Omental fat pad (tissue), 4 donors: ENCODE data around the gene RBM44. TPM values are rescaled to one million over a fixed set of nuclear protein-coding genes. Genes with fewer than 3 reads are reported as not detected.

ENCODE experiments used
- ATAC-seq: fragments of 150-250 bp; one replicate; pipeline ENCODE4 v1.9.1; 2016; ENCODE audit warnings: mild to moderate bottlenecking, moderate library complexity; ENCODE audit not compliant: low FRiP score
- DNase-seq: peaks from one replicate; pipeline ENCODE4 v3.0.0-alpha.2; 2019; ENCODE audit warnings: low spot score
- total RNA-seq, 4 donors: library from RNA; depleted of rRNA; stranded (reverse); fragments of >200 nt; gene quantifications; one replicate each; pipeline ENCODE4 v1.1.0, GENCODE V29; 2016
- TF ChIP-seq, protein P1 (sequence below), 3 donors: fragments of 450-650 bp; IDR thresholded peaks; one replicate each; pipeline ENCODE4 v1.5.1; 2016 to 2017; ENCODE audit warnings: antibody characterized with exemption in 3 of 3, mild to moderate bottlenecking in 3 of 3, moderate library complexity in 2 of 3

Gene RBM44
- total RNA-seq, 4 donors from 2014 or later = 1.1 to 2.6 (median 1.5) TPM

DNA sequence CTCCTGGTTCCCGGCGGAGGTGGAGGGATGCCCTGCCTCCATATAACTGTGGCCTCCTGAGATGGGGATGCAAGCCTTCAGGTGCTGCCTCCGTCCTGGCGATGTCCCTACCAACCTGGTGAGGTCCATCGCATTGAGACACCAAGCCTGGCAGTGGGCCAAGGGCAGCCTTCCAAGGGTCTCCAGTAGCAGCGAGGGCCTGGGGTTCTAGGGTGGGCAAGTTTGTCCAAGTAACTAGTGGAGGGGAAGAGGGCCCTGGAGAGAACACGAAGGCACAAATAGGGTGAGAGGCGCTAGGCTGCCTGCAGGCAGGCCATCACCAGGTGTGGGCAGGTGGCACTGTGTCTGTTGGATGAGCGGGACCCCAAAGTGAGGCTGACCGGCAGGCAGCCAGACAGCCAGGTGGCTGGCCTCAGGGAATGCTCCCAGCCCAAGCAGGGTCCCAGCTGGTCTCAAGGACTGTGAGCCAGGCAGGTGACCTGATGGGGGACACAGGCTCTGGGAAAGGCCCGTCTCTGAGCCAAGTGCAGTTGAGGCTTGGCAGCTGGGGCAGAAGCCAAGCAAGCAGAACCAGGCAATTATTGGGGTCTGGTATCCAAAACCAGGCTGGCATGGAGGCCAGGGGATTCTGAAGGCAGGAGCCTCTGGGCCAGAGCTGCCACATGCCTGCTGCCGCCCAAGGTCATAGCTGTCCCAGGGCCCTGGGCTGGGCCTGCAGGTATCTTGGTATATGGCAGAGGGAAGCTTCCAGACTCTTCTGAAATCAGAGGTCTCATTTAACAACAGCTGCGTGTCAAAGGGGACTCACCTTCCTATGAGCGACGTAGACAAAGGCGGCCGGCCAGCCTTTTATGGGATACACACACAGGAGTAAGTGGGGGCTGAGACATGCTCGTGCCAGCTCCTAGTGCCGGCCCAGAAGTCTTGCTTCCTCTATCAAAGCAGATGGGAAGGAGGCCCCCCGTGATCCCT lies 84.2 kb downstream of the RBM44 start:
- TF ChIP-seq, protein P1, sequence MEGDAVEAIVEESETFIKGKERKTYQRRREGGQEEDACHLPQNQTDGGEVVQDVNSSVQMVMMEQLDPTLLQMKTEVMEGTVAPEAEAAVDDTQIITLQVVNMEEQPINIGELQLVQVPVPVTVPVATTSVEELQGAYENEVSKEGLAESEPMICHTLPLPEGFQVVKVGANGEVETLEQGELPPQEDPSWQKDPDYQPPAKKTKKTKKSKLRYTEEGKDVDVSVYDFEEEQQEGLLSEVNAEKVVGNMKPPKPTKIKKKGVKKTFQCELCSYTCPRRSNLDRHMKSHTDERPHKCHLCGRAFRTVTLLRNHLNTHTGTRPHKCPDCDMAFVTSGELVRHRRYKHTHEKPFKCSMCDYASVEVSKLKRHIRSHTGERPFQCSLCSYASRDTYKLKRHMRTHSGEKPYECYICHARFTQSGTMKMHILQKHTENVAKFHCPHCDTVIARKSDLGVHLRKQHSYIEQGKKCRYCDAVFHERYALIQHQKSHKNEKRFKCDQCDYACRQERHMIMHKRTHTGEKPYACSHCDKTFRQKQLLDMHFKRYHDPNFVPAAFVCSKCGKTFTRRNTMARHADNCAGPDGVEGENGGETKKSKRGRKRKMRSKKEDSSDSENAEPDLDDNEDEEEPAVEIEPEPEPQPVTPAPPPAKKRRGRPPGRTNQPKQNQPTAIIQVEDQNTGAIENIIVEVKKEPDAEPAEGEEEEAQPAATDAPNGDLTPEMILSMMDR (IDR thresholded peaks at IDR 0.05) = no peak
- DNase-seq (no peak), ATAC-seq (no peak)

DNA sequence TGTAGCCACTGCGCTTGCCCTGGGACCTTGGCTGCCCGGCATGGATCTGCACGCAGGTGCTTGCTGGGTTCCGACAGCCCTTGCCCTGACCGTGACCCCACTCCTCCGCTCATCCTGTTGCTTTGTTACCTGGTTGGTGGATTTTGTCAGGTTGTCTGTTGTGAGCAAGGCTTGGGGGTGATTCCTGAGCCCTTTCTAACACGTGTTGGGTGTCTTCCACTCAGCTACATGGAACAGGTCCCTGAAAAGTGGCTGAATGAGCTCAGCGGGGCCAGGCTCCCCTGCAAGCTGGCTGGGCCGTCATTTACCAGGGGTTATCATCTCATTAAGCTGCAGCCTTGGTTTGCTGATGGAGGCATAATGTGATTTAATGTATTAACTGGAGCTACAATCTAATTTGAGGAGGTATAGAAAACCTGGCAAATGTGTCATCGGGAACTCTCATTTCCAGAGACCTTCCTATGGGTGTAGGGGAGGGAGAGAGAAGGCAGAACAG lies 85.4 kb downstream of the RBM44 start:
- ATAC-seq (no peak), DNase-seq (no peak)
- TF ChIP-seq, protein P1 (IDR thresholded peaks at IDR 0.05) = no peak

DNA sequence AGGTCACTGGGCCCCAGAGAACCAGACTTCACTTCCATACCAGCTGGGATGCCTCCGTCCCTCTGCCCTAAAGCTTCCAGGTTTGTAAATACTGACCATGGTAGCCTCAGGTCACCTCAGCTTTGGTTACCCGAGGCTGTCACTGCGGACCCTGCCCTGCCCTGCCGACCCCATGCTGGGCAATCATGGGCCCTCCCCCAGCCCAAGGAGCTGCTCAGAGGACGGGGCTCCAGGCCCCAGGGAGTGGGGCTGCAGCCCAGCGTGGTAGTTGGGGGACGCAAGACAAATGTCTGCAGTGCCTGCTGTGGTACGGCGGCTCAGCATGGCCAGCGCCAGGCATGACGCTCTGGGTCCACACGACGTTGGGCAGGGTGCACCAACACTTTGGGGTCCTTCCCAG lies 86.1 kb downstream of the RBM44 start:
- TF ChIP-seq, protein P1 (IDR thresholded peaks at IDR 0.05) = no peak

DNA sequence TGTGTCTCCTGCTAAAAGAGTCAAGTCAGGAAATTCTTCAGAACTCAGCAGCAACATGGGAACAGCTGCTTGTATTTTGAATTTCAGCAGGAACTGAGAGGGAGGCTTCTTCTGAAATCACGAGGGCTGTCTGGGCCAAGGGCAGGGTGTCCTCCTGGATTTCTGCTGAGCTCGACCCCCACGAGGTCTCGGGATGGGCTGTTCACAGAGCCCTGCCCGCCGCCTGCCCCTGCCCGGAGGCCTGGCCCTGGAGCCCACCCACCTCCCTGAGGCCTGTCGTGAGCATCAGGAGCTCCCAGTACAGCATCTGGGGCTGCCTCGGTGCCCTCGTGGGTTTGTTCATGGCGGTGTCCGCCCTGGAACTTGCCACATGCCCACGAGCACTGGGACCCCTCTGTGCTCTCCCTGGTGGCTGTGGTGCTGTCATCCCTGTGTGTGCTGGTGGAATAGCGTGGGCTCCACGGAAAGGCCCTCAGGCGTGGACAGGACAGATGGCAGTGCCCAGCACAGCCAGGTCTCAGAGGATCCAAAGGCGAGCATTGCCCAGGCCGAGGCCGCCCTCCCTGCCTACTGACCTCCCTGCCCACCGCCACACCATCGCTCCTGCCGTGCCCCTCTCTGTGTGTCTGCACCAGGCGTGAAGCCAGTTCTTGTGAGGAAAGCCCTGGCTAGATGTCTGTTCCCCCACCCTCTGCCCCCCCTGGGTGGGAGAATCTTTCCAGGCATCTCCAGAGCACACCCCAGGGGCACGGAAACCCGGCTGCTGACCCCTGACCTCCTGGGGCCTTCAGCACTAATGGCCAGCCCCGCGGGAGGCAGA lies 86.7 kb downstream of the RBM44 start:
- ATAC-seq (peak; percentile 6), DNase-seq (no peak)
- TF ChIP-seq, protein P1 (IDR thresholded peaks at IDR 0.05) = no peak

More for the DNA sequence above, 86.1 kb downstream of the RBM44 start:
- no peak for ATAC-seq
- no peak for DNase-seq

DNA sequence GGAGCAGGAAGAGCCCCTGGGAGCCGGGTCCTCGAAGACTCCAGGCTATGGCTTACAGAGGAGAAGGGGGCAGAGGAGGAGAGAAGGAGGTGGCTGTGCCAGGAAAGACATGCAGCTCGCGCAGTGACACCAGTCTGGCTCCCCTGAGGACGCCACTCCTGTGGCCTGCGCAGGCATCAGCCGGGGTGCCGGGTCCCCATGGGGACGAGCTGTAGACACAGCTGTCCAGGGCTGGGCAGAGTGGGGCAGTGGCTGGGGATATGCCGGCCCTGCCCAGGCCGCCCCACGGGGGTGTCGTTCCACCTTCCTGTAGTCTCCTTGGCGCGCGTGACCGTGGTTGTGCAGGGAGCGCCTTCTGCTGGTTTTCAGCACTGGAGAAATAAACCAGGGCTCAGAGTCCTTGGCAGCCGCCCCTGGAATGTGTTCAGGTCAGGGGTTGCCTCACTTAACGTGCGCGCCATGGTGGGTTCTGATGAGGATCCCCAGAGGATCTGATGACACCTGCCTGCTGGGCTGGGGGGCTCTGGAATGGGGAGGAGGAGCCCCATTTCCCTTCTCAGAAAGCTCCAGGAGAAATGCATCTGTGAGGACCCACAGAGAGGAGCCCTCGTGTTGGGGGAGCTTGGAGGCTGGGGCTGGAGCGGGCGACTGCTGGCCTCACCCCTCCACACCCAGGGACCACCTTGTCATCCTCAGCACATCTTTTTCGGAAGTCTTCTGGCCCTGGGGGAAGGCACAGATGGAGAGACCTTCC lies 87.5 kb downstream of the RBM44 start:
- TF ChIP-seq, protein P1 (IDR thresholded peaks at IDR 0.05) = no peak
- ATAC-seq (peak; percentile 65), DNase-seq (no peak)

DNA sequence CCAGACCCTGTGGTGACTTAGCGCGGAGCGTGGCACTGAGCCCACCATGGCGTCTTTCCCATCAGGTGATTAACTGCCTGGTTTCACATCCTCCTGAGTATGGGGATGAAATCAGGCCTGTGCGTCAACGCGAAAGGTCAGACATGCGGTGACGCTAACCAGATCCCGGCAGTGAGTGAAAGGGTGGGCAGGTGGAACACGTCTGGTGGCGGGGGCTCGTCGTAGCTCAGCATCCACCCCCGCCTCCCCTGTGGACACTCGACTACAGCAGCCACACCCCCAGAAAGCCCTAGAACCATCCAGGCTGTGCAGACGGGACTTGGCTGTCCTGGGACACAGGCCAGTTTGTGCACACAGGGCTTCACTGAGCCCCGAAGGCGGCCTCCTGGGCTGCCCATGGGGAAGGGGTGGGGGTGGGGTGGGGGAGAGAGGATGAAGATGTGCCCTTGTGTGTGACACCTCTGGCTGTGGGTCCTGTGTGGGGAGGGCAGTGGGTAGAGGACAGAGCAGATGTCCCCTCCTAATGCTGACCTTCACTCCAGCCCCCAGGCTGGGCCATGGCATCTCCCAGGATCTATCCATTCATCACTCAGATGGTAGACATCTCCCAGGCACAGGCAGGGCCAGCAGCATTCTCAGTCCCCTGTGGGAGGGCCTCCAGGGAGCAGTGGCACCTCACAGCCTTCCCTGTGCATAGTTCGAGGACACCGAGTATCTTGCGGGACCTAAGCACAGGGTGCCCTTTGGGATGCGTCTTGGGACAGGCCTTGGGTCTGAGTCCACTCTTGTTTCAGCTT lies 88.3 kb downstream of the RBM44 start:
- ATAC-seq (peak; percentile 88), DNase-seq (peak; percentile 81)
- TF ChIP-seq, protein P1 (IDR thresholded peaks at IDR 0.05) = no peak
